ENCODE measurements around the gene MICB. TPM values are rescaled to one million over a fixed set of nuclear protein-coding genes. Genes with fewer than 3 reads are reported as not detected.

The MICB gene
- total RNA-seq, 1 experiment from 2014 or later: 21.7 TPM

- peak; percentile 94 for DNase-seq (ENCODE audit: low read depth, low spot score)
- Histone ChIP-seq H3K9me3 (ENCODE audit: control insufficient read depth in 1 of 2, insufficient read depth in 1 of 2, low read depth in 1 of 2, low read length in 2 of 2) (no peaks in the 10 kb centered on the region), H3K4me1 (ENCODE audit: control insufficient read depth in 1 of 2, insufficient read depth in 2 of 2, low read length in 2 of 2) (peaks cover 19 to 30% of the 10 kb centered on the region in 2 experiments), H3K79me2 (ENCODE audit: insufficient read depth, low read length) (peaks cover 27% of the 10 kb centered on the region), H3K27me3 (ENCODE audit: insufficient read depth, low read length) (no peaks in the 10 kb centered on the region), H2AFZ (ENCODE audit: low read depth, low read length, poor library complexity, severe bottlenecking) (no peak within 1 kb of the TSS), H4K20me1 (ENCODE audit: insufficient read depth) (no peaks in the 10 kb centered on the region), H3K9me2 (ENCODE audit: insufficient read depth) (no peaks in the 10 kb centered on the region), H3K9ac (ENCODE audit: low read length) (peak within 1 kb of the TSS; percentile 86), H3K4me2 (ENCODE audit: low read length) (peak within 1 kb of the TSS; percentile 87), H3K27ac (ENCODE audit: low read depth, low read length) (peak within 1 kb of the TSS; percentile 50; the same call in 1 of the 2 replicates), H3K4me3 (replicated peaks in 1 of 2; ENCODE audit: low read depth in 1 of 2, low read length in 2 of 2) (peak within 1 kb of the TSS; percentile 51 to 67), H3K36me3 (ENCODE audit: control insufficient read depth in 1 of 2, insufficient read depth in 2 of 2, low read length in 2 of 2) (peaks cover 4 to 13% of the 10 kb centered on the region in 2 experiments; a peak in 2 of 4 replicates)
- ChIA-PET RAD21 (ENCODE audit: low non-redundant PET in 1 of 2, low total read pairs in 2 of 2, uncharacterized antibody in 2 of 2, unreplicated experiment in 2 of 2) (interaction anchor here (0.6 to 2.1 kb wide), 4 partner anchors 37 to 118 kb away, joined by 3 to 11 read pairs (median 6); partner anchors contain the start of gene GPANK1 (in 1 of the 2)), CTCF (interaction anchor here (0.6 to 5.0 kb wide), 7 partner anchors 31 to 406 kb away, joined by 3 to 78 read pairs (median 5); partner anchors contain the start of gene C6orf47), POLR2A (interaction anchor here (0.9 to 1.9 kb wide), 8 partner anchors 36 to 316 kb away, joined by 3 to 7 read pairs (median 4); partner anchors contain the start of genes GPANK1, LTB and NEU1)
- intact Hi-C loops (cut with micrococcal nuclease): loop anchor here (1.0 to 10.0 kb wide), 6 partner anchors 52 to 288 kb away; partner anchors contain the start of genes BAG6, GPANK1 and PRRC2A
- ATAC-seq: peak; percentile 77
- no peak for TF ChIP-seq SP1 (IDR thresholded peaks at IDR 0.05; ENCODE audit: low read depth)
- peak; percentile 56 for TF ChIP-seq YY1 (IDR thresholded peaks at IDR 0.05; ENCODE audit: extremely low read depth, insufficient replicate concordance, low read depth, low read length)
- no peak for TF ChIP-seq ATF3 (IDR thresholded peaks at IDR 0.05)
- TF ChIP-seq SIN3A (IDR thresholded peaks at IDR 0.05; ENCODE audit: low read depth): no peak
- peak in 2 of 3 experiments; percentile 99; a peak in 4 of 6 replicates for TF ChIP-seq CTCF (IDR thresholded peaks at IDR 0.05 in 2 of 3, conservative IDR thresholded peaks at IDR 0.05 in 1 of 3; ENCODE audit: borderline replicate concordance in 1 of 3, insufficient read depth in 1 of 3, low read depth in 2 of 3, low read length in 2 of 3)
- no TSS peak for BruUV-seq (replicated peaks)
These were observed 48.5 kb downstream of the MICB start, which contains the start of gene ATP6V1G2 for GRCh38 chr6:31546339-31546957. Gene ATP6V1G2 (minus strand): TSS chr6:31546608. CDS start chr6:31546559, 49 bp downstream.

Measured in HCT116 (cell line).